ENCODE data around the gene DNAH8.

DNAH8 gene

GRCh38 chr6:39073471-39074355 lies 358.6 kb downstream of the DNAH8 start:
- no peak for DNase-seq (ENCODE audit: low read depth)

DNA sequence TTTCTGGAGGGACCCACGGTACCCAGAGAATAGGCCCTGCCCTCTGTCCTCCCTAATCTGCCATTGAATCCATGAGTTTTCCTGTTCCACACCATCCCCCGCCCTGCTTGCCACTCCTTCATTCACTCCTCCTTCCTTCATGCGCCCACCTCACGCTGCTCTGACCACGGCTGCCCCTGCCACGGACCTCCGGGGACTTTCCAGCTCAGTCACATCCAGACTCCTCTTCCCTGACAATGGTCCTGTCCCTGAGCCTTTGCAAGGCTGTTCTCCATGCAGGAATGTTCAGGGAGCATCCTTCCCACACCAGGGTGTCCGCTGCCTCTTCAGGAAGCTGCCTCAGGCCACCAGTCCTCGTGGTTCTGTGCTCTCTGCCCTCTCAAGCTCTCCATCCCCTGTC lies 359.4 kb downstream of the DNAH8 start:
- DNase-seq (ENCODE audit: low read depth), result no peak

DNA sequence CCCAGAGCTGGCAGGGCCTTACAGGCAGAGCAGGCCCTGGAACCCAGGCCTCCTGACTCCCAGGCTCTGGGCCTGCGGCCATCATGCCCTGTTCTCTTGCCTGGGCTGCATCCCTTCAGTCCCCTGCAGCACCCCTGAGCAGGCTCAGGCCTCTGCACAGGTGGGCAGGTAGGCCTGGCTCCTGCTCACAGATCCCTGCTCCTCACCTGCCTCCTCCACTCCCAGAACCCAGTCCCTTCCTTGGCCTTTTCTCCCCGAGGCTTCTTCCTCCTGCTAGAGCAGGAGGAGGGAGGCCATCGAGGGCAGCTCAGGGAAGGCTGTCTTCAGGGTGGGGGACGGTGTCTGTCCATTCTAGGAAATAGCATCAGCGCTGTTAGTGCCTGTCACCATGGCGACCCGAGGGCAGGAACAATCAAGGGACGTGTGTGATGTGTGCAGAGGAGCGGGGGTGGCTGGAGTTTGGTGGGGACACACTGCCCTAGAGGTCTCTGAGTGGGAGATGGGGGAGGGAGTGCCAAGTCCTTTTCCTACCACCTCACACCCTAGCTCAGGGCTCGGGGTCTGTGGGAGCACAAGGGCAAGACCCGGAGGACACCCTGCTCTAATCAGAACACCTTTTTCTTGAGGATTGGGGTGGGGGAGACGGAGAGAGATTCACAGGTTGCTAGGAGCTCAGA lies 360.0 kb downstream of the DNAH8 start:
- no peak for DNase-seq (ENCODE audit: low read depth)

DNA sequence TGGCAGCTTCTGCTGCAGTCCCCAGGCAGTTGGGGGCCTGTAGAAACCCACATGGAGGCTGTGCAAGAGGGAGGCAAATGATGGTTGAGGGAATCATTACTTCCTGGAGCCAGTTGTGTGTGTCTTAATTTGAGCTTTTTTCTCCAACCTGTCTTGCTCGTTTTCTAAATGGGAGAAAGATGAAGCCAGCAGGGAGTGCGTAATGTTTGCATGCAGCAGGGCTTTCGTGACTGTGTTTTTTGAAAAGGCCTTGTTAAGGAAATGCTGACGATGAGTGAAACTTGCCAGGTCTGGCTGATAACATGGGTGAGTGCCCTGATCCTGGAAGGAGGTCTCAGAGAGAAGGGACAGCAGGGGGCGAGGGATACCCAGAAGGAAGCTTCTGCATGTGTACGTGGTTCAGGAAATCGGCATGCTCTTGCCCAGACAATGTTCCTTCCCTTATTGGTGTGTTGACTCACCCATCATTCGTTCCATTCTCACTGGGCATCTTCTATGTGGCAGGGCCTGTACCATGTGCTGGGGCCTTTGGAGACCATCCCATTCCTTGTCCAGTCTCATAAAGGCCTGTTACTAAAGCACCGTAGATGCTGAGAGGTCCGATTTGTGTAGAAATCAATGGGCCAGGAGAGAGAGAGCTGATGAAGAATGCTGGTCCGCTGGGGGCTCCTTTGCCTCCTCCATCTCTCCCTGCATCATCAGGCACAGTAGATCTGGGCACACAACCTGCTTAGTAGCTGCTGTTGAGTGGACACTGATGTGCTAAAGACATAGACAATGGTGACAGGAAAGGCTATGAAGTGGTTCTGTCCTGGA lies 360.9 kb downstream of the DNAH8 start:
- DNase-seq (ENCODE audit: low read depth), result no peak

- no peak for DNase-seq (ENCODE audit: low read depth)
These were observed 361.8 kb downstream of the DNAH8 start for GRCh38 chr6:39076623-39077535.

DNA sequence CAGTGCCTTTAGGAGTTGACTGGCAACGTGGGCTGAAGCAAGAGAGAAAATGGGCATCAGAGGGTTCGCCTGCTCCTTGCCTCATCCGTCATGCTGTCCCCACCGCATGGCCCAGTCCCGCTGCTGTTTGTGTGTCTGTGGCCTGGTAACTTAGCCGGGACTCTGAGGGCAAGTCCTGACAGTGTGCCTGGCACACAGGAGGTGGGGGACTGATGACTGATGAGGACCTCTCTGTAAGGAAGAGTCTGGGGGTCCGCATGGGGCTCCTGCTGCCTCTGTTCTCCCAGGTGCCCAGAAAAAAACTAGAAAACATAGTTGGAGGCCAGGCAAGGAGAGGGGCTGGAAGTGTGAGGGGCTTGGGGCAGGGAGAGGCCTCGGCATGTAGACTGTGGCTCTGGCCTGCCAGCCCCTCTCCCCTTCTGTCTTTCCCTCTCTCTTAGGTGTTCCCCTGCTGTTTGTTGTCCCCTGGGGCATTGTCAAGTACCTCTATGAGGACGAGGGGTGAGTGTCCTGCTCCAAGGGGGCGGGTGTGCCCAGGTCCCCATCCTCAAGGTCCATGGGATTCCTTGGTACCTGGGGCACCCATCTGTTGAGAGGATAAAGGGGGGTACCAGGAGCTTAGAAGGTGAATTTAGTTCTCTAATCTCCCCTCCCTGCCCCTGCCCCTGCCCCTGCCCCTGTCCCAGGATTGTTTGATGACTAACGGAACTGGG lies 362.9 kb downstream of the DNAH8 start:
- DNase-seq (ENCODE audit: low read depth), result no peak

- DNase-seq (ENCODE audit: low read depth), result no peak
These were observed 363.6 kb downstream of the DNAH8 start for GRCh38 chr6:39078695-39079094.

DNA sequence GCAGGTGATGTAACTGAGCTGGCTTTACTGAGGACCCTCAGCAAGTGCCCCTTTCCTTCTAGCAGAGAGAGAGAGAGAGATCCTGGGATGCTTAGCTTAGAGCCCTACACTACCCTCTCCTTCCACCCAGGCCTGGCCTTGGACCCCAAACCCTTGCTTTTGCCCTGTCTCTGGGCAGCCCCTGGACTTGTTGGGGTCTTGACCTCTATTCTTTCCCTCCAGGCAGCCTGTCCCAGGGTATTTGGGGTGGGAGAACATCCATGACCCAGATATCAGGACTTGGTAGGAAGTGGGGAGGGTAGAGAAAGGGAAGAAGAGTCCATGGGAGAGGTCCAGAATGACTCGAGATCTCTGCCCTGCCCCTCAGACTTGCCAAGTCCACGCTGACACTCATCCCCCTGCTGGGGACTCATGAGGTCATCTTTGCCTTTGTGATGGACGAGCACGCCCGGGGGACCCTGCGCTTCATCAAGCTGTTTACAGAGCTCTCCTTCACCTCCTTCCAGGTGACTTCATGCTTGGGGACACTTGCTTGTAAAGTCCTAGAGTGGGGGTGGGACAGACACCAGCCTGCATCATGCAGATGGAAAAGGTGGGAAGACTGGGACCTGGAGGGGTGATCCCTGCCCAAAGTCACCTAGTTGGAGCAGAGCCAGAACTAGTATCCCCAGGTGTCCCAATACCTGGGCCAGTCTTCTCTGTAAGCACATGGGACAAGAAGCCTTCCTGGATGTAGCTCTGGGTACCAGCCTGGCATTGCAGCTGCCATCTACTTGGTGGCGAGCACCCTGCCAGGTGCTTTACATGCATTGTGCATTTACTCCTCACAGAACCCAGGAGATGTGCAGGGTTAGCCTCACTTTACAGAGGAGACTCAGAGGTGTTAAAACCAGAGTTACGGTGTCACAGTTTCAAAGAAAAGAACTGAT lies 364.4 kb downstream of the DNAH8 start:
- DNase-seq (ENCODE audit: low read depth), result no peak

All from stimulated activated CD4-positive, alpha-beta T cell treated with anti-CD3 and anti-CD28 coated beads, Interleukin-2, amount 100 ng/mL, for 4 hours (primary cell).